GM12865 (cell line): ENCODE results near the gene GLRX5.

ENCODE experiments used
- DNase-seq: peaks from one replicate; pipeline ENCODE4 v3.0.0; 2010; ENCODE audit warnings: low read depth
- H3K4me3 ChIP-seq: 2 replicates; pipeline ENCODE4 v1.5.1; 2011; ENCODE audit warnings: mild to moderate bottlenecking, low read depth, low read length, control low read depth
- TF ChIP-seq, protein P1 (sequence below): IDR thresholded peaks from 2 replicates; pipeline ENCODE4 v1.5.1; 2011; ENCODE audit warnings: low read length, control low read depth, low read depth, inconsistent platforms; ENCODE audit not compliant: insufficient read depth; ENCODE audit errors: missing control alignments

The GLRX5 gene

GRCh38 chr14:95510804-95511203, 24.0 kb upstream of the GLRX5 start:
- H3K4me3 ChIP-seq: no peak overlapping the region
- no peak for DNase-seq
- TF ChIP-seq, protein P1, sequence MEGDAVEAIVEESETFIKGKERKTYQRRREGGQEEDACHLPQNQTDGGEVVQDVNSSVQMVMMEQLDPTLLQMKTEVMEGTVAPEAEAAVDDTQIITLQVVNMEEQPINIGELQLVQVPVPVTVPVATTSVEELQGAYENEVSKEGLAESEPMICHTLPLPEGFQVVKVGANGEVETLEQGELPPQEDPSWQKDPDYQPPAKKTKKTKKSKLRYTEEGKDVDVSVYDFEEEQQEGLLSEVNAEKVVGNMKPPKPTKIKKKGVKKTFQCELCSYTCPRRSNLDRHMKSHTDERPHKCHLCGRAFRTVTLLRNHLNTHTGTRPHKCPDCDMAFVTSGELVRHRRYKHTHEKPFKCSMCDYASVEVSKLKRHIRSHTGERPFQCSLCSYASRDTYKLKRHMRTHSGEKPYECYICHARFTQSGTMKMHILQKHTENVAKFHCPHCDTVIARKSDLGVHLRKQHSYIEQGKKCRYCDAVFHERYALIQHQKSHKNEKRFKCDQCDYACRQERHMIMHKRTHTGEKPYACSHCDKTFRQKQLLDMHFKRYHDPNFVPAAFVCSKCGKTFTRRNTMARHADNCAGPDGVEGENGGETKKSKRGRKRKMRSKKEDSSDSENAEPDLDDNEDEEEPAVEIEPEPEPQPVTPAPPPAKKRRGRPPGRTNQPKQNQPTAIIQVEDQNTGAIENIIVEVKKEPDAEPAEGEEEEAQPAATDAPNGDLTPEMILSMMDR: no peak

DNA sequence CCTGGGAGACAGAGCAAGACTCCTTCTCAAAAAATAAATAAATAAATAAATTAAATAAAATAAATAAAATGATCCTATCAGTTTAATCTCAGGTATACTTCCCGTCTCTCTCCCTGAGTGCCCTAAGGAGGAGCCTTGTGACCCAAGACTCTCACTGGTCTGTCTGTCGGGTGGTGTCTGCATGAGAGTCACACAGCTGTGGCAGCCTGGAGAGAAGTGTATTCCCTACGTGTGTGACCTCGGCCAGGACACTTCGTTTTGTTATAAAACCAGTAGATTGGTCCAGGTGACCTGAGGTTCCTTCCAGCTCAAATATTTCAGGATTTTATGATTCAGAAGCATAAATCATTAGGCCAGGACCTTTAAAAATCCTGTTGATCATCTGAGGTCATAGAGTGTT, 23.2 kb upstream of the GLRX5 start:
- H3K4me3 ChIP-seq: no peak overlapping the region
- no peak for DNase-seq
- TF ChIP-seq, protein P1: no peak

DNA sequence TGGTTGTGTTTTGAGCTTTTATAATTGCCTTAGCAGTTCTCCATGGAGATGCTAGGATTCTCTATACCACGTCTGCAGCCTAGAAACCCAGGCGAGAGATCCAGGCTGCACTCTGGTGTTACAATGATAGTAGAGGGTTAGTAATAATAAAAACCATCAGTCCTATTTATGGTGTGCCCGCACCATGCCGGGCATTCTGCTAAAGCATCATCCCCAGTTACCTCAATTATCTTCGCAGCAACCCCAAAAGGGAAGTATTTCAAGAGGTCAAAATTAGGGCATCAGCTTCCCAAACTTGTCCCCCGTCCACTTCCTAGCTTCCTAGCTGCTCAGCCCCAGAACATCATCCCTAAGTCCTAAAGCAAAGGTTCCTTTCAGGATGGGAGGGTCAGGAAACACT, 21.6 kb upstream of the GLRX5 start:
- TF ChIP-seq, protein P1: no peak
- H3K4me3 ChIP-seq: peak overlapping the region; percentile 64
- DNase-seq: no peak

- H3K4me3 ChIP-seq: peak overlapping the region; percentile 64
- DNase-seq: no peak
- TF ChIP-seq, protein P1: no peak
Observed at GRCh38 chr14:95514131-95515079, 20.4 kb upstream of the GLRX5 start.

- TF ChIP-seq, protein P1: no peak
- peak overlapping the region; percentile 64 for H3K4me3 ChIP-seq
- DNase-seq: no peak
Observed at GRCh38 chr14:95515080-95515489, 19.8 kb upstream of the GLRX5 start.

DNA sequence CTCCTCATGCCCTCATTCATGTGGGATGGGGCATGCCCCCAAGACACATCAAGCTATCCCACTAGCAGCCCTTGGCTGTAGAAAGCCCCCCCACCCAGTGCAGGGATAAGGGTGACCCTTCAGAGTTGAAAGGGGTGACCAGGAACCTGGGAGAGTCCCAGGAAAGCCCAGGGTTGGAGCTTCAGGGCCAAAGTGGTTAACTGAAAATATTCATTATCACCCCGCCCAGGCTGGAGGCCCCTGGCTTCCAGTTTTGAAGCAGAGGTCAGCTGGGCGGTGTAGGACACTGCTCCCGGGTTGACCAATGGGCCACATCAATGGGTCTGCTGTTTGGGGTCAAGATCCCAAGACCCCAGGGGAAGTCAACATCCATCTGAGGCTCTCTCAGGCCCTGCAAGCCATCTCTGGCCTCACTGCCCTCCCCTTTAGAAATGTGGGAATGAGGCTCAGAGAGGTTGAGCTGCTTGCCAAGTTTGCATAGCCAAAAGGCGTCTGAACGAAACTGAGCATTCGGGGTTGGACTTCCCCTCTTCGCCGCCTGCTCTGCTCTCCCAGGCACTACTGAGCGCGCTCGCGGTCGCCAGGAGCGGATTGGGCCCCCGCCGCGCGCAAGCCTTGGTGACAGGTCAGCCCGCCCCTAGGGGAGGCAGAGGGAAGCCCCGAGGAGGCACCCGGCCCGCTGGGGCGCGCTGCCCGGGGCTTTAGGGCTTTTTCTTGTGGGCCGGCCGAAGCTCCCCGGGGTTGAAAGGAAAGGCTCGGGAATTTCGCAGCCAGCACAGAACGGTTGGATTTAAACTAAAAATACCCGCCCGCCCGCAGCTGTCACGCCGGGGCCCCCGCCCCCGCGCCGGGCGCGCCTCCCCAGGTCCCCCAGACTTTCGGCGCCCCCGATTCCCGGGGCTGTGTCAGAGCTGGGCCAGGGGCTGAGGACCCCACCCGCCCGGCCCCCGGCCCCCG, 19.0 kb upstream of the GLRX5 start:
- DNase-seq: peak; percentile 95
- TF ChIP-seq, protein P1: peak; percentile 42
- peak overlapping the region; percentile 64 for H3K4me3 ChIP-seq
